Activated naive CD8-positive, alpha-beta T cell treated with anti-CD3 and anti-CD28 coated beads for 36 hours (primary cell): ENCODE results near the gene HTR3E. TPM values are rescaled to one million over a fixed set of nuclear protein-coding genes. Genes with fewer than 3 reads are reported as not detected.
"Not testable (repeated sequence)": the region's sequence is repeated elsewhere in the genome, so short reads cannot be mapped to it uniquely, and the experiment has no call there.

Source experiments
- DNase-seq: peaks from one replicate; pipeline ENCODE4 v3.0.0; 2021
- H3K27ac Mint-ChIP-seq: one replicate; pipeline ENCODE4 v1.8.0; 2022; ENCODE audit warnings: mild to moderate bottlenecking, moderate library complexity, mixed read lengths
- H3K27me3 Mint-ChIP-seq: one replicate; pipeline ENCODE4 v1.8.0; 2022; ENCODE audit warnings: mild to moderate bottlenecking, mixed read lengths
- H3K36me3 Mint-ChIP-seq: one replicate; pipeline ENCODE4 v1.8.0; 2021; ENCODE audit warnings: mild to moderate bottlenecking, mixed read lengths
- H3K4me1 Mint-ChIP-seq: one replicate; pipeline ENCODE4 v1.8.0; 2021; ENCODE audit warnings: mixed read lengths
- H3K4me3 Mint-ChIP-seq: one replicate; pipeline ENCODE4 v1.8.0; 2022; ENCODE audit warnings: mild to moderate bottlenecking, moderate library complexity, mixed read lengths
- H3K9me3 Mint-ChIP-seq: one replicate; pipeline ENCODE4 v1.8.0; 2022; ENCODE audit warnings: mixed read lengths
- total RNA-seq, 2 experiments: library from RNA; stranded (reverse); gene quantifications; one replicate each; pipeline ENCODE4 v1.2.3, GENCODE V29; 2021

The HTR3E gene
- total RNA-seq, 2 experiments from 2014 or later = not detected

DNA sequence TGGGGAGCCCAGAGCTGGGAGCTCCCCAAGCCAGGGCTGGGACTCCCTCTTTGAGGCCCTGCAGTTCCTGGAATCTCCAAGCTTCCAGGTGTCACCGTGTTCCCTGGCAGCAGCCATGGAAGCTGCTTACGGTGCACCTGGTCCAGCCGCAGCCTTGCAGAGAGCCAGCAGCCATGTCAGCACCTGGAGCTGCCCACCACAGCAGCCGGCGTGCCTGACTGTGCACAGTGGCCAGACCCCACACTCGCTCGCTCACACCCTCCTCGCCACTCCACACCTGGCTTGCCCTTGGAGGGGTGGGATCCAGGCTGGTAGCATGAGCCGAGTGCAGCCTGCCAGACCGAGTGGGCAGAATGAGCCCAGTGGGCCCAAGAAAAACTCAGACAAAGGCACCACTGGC lies 14.8 kb upstream of the HTR3E start:
- Mint-ChIP-seq H3K9me3 (peaks cover 8% of the 10 kb centered on the region), H3K36me3 (no peaks in the 10 kb centered on the region), H3K27ac (no peak overlapping the region), H3K27me3 (no peaks in the 10 kb centered on the region), H3K4me1 (peaks cover 3% of the 10 kb centered on the region), H3K4me3 (no peak overlapping the region)
- no peak for DNase-seq

- Mint-ChIP-seq H3K4me1 (peaks cover 3% of the 10 kb centered on the region), H3K36me3 (no peaks in the 10 kb centered on the region), H3K9me3 (peaks cover 8% of the 10 kb centered on the region), H3K27me3 (no peaks in the 10 kb centered on the region), H3K27ac (no peak overlapping the region), H3K4me3 (no peak overlapping the region)
- no peak for DNase-seq
Observed at GRCh38 chr3:184082465-184082864, 14.4 kb upstream of the HTR3E start.

GRCh38 chr3:184085389-184085852 lies 11.4 kb upstream of the HTR3E start:
- H3K27ac Mint-ChIP-seq = no peak overlapping the region

GRCh38 chr3:184092199-184092598 lies 4.7 kb upstream of the HTR3E start:
- H3K9me3 Mint-ChIP-seq = peaks cover 15% of the 10 kb centered on the region
- H3K27ac Mint-ChIP-seq = no peak overlapping the region
- H3K4me3 Mint-ChIP-seq = no peak overlapping the region
- no peak for DNase-seq
- H3K4me1 Mint-ChIP-seq = no peaks in the 10 kb centered on the region
- H3K27me3 Mint-ChIP-seq = peaks cover 7% of the 10 kb centered on the region
- peaks cover 3% of the 10 kb centered on the region for H3K36me3 Mint-ChIP-seq

More at GRCh38 chr3:184085389-184085852, 11.4 kb upstream of the HTR3E start:
- Mint-ChIP-seq H3K27me3 (no peaks in the 10 kb centered on the region), H3K36me3 (no peaks in the 10 kb centered on the region), H3K4me1 (peaks cover 3% of the 10 kb centered on the region), H3K4me3 (no peak overlapping the region), H3K9me3 (peaks cover 8% of the 10 kb centered on the region)
- no peak for DNase-seq

- H3K9me3 Mint-ChIP-seq = peaks cover 4% of the 10 kb centered on the region
- peaks cover 3% of the 10 kb centered on the region for H3K36me3 Mint-ChIP-seq
- no peaks in the 10 kb centered on the region for H3K4me1 Mint-ChIP-seq
- H3K4me3 Mint-ChIP-seq = no peak overlapping the region
- DNase-seq = no peak
- no peaks in the 10 kb centered on the region for H3K27me3 Mint-ChIP-seq
- no peak overlapping the region for H3K27ac Mint-ChIP-seq
Observed at GRCh38 chr3:184097556-184097955, 692 bp downstream of the HTR3E start.

GRCh38 chr3:184099806-184100686 lies 3.2 kb downstream of the HTR3E start:
- Mint-ChIP-seq H3K27me3 (no peaks in the 10 kb centered on the region), H3K4me3 (no peak overlapping the region), H3K4me1 (no peaks in the 10 kb centered on the region), H3K27ac (no peak overlapping the region), H3K9me3 (no peaks in the 10 kb centered on the region), H3K36me3 (no peaks in the 10 kb centered on the region)
- no peak for DNase-seq

GRCh38 chr3:184110316-184110725 lies 13.5 kb downstream of the HTR3E start:
- no peaks in the 10 kb centered on the region for H3K4me1 Mint-ChIP-seq
- no peak overlapping the region for H3K27ac Mint-ChIP-seq
- no peaks in the 10 kb centered on the region for H3K36me3 Mint-ChIP-seq
- no peak overlapping the region for H3K4me3 Mint-ChIP-seq
- H3K27me3 Mint-ChIP-seq = peaks cover 4% of the 10 kb centered on the region
- H3K9me3 Mint-ChIP-seq = no peaks in the 10 kb centered on the region
- no peak for DNase-seq

GRCh38 chr3:184116017-184116416 lies 19.2 kb downstream of the HTR3E start:
- H3K9me3 Mint-ChIP-seq = no peaks in the 10 kb centered on the region
- no peak for DNase-seq
- H3K4me1 Mint-ChIP-seq = no peaks in the 10 kb centered on the region
- H3K27me3 Mint-ChIP-seq = no peaks in the 10 kb centered on the region
- H3K27ac Mint-ChIP-seq = no peak overlapping the region
- no peaks in the 10 kb centered on the region for H3K36me3 Mint-ChIP-seq
- no peak overlapping the region for H3K4me3 Mint-ChIP-seq

- DNase-seq = no peak
- no peaks in the 10 kb centered on the region for H3K4me1 Mint-ChIP-seq
- no peaks in the 10 kb centered on the region for H3K27me3 Mint-ChIP-seq
- H3K36me3 Mint-ChIP-seq = no peaks in the 10 kb centered on the region
- no peaks in the 10 kb centered on the region for H3K9me3 Mint-ChIP-seq
- no peak overlapping the region for H3K4me3 Mint-ChIP-seq
- no peak overlapping the region for H3K27ac Mint-ChIP-seq
Observed at GRCh38 chr3:184117636-184118035, 20.8 kb downstream of the HTR3E start.

DNA sequence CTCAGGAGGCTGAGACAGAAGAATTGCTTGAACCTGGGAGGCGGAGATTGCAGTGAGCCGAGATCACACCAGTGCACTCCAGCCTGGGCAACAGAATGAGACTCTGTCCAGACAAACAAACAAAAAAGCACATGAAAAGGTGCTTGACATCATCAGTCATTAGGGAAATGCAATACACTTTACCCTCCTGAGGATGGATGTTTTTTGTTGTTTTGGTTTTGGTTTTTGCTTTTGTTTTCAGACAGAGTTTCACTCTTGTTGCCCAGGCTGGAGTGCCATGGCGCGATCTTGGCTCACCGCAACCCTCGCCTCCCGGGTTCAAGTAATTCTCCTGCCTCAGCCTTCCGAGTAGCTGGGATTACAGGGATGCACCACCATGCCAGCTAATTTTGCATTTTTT lies 24.2 kb downstream of the HTR3E start:
- H3K27ac Mint-ChIP-seq, H3K9me3 Mint-ChIP-seq, DNase-seq, H3K4me3 Mint-ChIP-seq, H3K27me3 Mint-ChIP-seq, H3K4me1 Mint-ChIP-seq, H3K36me3 Mint-ChIP-seq: not testable (repeated sequence)

DNA sequence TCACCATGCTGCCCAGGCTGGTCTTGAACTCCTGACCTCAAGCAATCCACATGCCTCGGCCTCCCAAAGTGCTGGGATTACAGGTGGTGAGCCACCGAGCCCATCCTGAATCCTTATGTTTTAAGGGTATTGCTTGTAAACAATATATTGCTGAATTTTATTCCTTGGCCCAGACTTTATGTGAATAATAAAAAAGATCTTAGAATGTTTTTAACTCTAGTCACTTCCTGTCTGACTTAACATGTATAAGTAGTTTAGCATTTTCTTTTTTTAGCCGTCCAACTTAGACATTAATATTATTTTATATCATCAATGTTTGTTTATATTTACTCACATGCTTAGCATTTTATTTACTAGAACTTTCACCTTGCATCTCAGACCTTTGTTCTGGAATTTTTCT lies 29.1 kb downstream of the HTR3E start:
- no peak for DNase-seq
- H3K27me3 Mint-ChIP-seq = no peaks in the 10 kb centered on the region
- H3K4me3 Mint-ChIP-seq = no peak overlapping the region
- H3K27ac Mint-ChIP-seq = no peak overlapping the region
- no peaks in the 10 kb centered on the region for H3K36me3 Mint-ChIP-seq
- no peaks in the 10 kb centered on the region for H3K4me1 Mint-ChIP-seq
- H3K9me3 Mint-ChIP-seq = no peaks in the 10 kb centered on the region

DNA sequence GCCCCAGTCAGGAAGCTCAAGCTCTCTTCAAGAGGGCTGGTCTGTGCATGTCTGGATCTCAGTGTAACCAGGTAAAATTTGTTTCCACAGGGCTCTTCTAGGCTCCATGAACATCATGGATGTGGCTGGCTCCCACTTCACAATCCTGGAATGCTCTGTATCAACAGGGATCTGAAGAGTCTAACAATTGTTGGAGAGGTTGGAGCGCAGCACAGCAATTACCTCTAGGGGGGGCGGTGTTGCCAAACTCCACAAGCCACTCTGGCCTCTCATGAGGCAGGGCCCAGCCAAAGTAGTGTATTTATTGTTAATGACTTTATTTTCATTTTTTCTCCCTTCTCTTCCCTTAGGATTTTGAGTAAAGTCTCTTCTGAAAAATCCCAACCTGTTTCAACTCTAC lies 32.1 kb downstream of the HTR3E start:
- Mint-ChIP-seq H3K27me3 (no peaks in the 10 kb centered on the region), H3K9me3 (no peaks in the 10 kb centered on the region), H3K4me3 (no peak overlapping the region), H3K4me1 (peaks cover 5% of the 10 kb centered on the region), H3K27ac (no peak overlapping the region), H3K36me3 (peaks cover 3% of the 10 kb centered on the region)
- no peak for DNase-seq

DNA sequence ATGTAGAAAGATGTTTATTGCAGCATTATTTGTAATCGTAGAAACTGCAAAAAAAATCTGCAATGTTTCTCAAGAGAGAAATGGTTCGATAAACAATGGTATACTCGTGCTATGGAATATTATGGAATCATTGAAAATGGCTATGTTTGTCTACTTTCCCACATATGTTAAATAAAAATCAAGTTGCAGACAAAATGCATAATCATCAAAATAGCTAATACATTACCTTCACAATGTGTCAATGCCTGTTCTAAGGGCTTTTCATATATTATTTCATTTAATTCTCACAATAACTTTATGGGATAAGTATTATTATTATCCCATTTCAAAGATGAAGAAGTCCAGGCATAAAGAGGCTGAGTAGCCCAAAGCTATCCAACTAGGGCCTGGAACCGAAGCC lies 36.1 kb downstream of the HTR3E start:
- Mint-ChIP-seq H3K27me3 (no peaks in the 10 kb centered on the region), H3K9me3 (no peaks in the 10 kb centered on the region), H3K36me3 (peaks cover 15% of the 10 kb centered on the region), H3K4me1 (peaks cover 29% of the 10 kb centered on the region), H3K27ac (no peak overlapping the region), H3K4me3 (no peak overlapping the region)
- DNase-seq = no peak

- DNase-seq = peak; percentile 68
- Mint-ChIP-seq H3K9me3 (no peaks in the 10 kb centered on the region), H3K4me1 (peaks cover 30% of the 10 kb centered on the region), H3K27ac (peak overlapping the region; percentile 95), H3K4me3 (peak overlapping the region; percentile 95), H3K27me3 (no peaks in the 10 kb centered on the region), H3K36me3 (peaks cover 16% of the 10 kb centered on the region)
Observed at GRCh38 chr3:184133840-184134745, 37.2 kb downstream of the HTR3E start.

- DNase-seq = no peak
- peak overlapping the region; percentile 95 for H3K4me3 Mint-ChIP-seq
- peaks cover 16% of the 10 kb centered on the region for H3K36me3 Mint-ChIP-seq
- H3K4me1 Mint-ChIP-seq = peaks cover 30% of the 10 kb centered on the region
- H3K9me3 Mint-ChIP-seq = no peaks in the 10 kb centered on the region
- H3K27me3 Mint-ChIP-seq = no peaks in the 10 kb centered on the region
- peak overlapping the region; percentile 95 for H3K27ac Mint-ChIP-seq
Observed at GRCh38 chr3:184134746-184135148, 37.9 kb downstream of the HTR3E start.
